ENCODE data around the gene PLXDC2.
"Not testable (repeated sequence)": the region's sequence is repeated elsewhere in the genome, so short reads cannot be mapped to it uniquely, and the experiment has no call there.

PLXDC2 gene

GRCh38 chr10:19816411-19817230, at the start of gene PLXDC2:
TSS of gene PLXDC2 (plus strand) at chr10:19816432.
- no peaks in the 10 kb centered on the region for H3K27me3 ChIP-seq (ENCODE audit: control insufficient read depth, low read length)
- no peaks in the 10 kb centered on the region for H3K36me3 ChIP-seq (ENCODE audit: control insufficient read depth, low read length)
- H3K4me1 ChIP-seq (ENCODE audit: control insufficient read depth, low read length) = no peaks in the 10 kb centered on the region
- no peak within 1 kb of the TSS for H3K4me2 ChIP-seq (ENCODE audit: low read length)
- H3K79me2 ChIP-seq (ENCODE audit: control insufficient read depth, low read length) = no peaks in the 10 kb centered on the region
- H3K4me3 ChIP-seq (ENCODE audit: low read length) = no peak within 1 kb of the TSS
- TF ChIP-seq EZH2phosphoT487 (IDR thresholded peaks at IDR 0.05; ENCODE audit: borderline replicate concordance, low read length) = no peak
- TF ChIP-seq CTCF (IDR thresholded peaks at IDR 0.05; ENCODE audit: low read depth, low read length, poor library complexity, severe bottlenecking) = no peak
- no peaks in the 10 kb centered on the region for H4K20me1 ChIP-seq (ENCODE audit: control insufficient read depth, insufficient read depth, low read depth, low read length)
- no peak within 1 kb of the TSS for H3K27ac ChIP-seq (ENCODE audit: low read depth, low read length)
- H3K9me3 ChIP-seq (ENCODE audit: control insufficient read depth, insufficient read depth, low read length) = no peaks in the 10 kb centered on the region; the same call in 1 of the 2 replicates
- no peaks in the 10 kb centered on the region for H3F3A ChIP-seq (ENCODE audit: control insufficient read depth, insufficient read depth)
- no peaks in the 10 kb centered on the region for H3K9me2 ChIP-seq (replicated peaks; ENCODE audit: control insufficient read depth, low read length)

DNA sequence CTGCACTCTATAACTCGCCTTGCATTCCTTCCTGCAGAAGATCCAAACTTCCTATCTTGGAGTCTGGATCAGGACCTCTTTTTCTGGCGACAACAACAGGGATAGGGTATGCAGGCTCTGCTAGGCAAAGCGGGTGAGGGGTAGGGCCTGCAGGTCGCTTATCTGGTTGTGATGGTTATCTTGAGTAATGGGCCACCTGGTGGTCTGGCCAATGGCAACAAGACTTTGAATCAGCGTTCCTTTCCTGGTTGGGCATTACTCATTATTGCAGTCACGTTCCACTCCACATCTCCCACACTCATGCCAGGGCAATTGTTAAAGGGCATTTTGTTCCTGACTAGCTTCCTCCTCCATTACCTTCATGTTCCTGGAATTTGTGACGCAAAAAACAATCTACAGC, 48.4 kb upstream of the PLXDC2 start:
- Histone ChIP-seq H3K9me3 (ENCODE audit: control insufficient read depth, insufficient read depth, low read length) (peaks cover 3% of the 10 kb centered on the region; the same call in 1 of the 2 replicates), H3K79me2 (ENCODE audit: control insufficient read depth, low read length) (no peaks in the 10 kb centered on the region), H3K9me2 (replicated peaks; ENCODE audit: control insufficient read depth, low read length) (no peaks in the 10 kb centered on the region), H3F3A (ENCODE audit: control insufficient read depth, insufficient read depth) (no peaks in the 10 kb centered on the region), H3K4me3 (ENCODE audit: low read length) (no peak overlapping the region), H4K20me1 (ENCODE audit: control insufficient read depth, insufficient read depth, low read depth, low read length) (no peaks in the 10 kb centered on the region), H3K4me1 (ENCODE audit: control insufficient read depth, low read length) (no peaks in the 10 kb centered on the region), H3K27ac (ENCODE audit: low read depth, low read length) (no peak overlapping the region), H3K4me2 (ENCODE audit: low read length) (no peak overlapping the region), H3K27me3 (ENCODE audit: control insufficient read depth, low read length) (no peaks in the 10 kb centered on the region), H3K36me3 (ENCODE audit: control insufficient read depth, low read length) (no peaks in the 10 kb centered on the region)
- TF ChIP-seq EZH2phosphoT487 (IDR thresholded peaks at IDR 0.05; ENCODE audit: borderline replicate concordance, low read length) (no peak), CTCF (IDR thresholded peaks at IDR 0.05; ENCODE audit: low read depth, low read length, poor library complexity, severe bottlenecking) (no peak)

GRCh38 chr10:19769826-19770225, 46.4 kb upstream of the PLXDC2 start:
- not testable (repeated sequence) for H4K20me1 ChIP-seq (ENCODE audit: control insufficient read depth, insufficient read depth, low read depth, low read length); H3K4me1 ChIP-seq (ENCODE audit: control insufficient read depth, low read length); H3K4me2 ChIP-seq (ENCODE audit: low read length); H3K27me3 ChIP-seq (ENCODE audit: control insufficient read depth, low read length); H3K4me3 ChIP-seq (ENCODE audit: low read length); H3F3A ChIP-seq (ENCODE audit: control insufficient read depth, insufficient read depth); H3K36me3 ChIP-seq (ENCODE audit: control insufficient read depth, low read length); H3K9me3 ChIP-seq (ENCODE audit: control insufficient read depth, insufficient read depth, low read length); H3K79me2 ChIP-seq (ENCODE audit: control insufficient read depth, low read length); H3K27ac ChIP-seq (ENCODE audit: low read depth, low read length); H3K9me2 ChIP-seq (replicated peaks; ENCODE audit: control insufficient read depth, low read length)

GRCh38 chr10:19772972-19773371, 43.3 kb upstream of the PLXDC2 start:
- no peaks in the 10 kb centered on the region for H3K27me3 ChIP-seq (ENCODE audit: control insufficient read depth, low read length)
- H3K4me3 ChIP-seq (ENCODE audit: low read length) = no peak overlapping the region
- no peaks in the 10 kb centered on the region for H3K4me1 ChIP-seq (ENCODE audit: control insufficient read depth, low read length)
- H3F3A ChIP-seq (ENCODE audit: control insufficient read depth, insufficient read depth) = no peaks in the 10 kb centered on the region
- H3K9me3 ChIP-seq (ENCODE audit: control insufficient read depth, insufficient read depth, low read length) = no peaks in the 10 kb centered on the region
- no peaks in the 10 kb centered on the region for H3K36me3 ChIP-seq (ENCODE audit: control insufficient read depth, low read length)
- H3K4me2 ChIP-seq (ENCODE audit: low read length) = no peak overlapping the region
- H4K20me1 ChIP-seq (ENCODE audit: control insufficient read depth, insufficient read depth, low read depth, low read length) = no peaks in the 10 kb centered on the region
- H3K27ac ChIP-seq (ENCODE audit: low read depth, low read length) = no peak overlapping the region
- TF ChIP-seq CTCF (IDR thresholded peaks at IDR 0.05; ENCODE audit: low read depth, low read length, poor library complexity, severe bottlenecking) (no peak), EZH2phosphoT487 (IDR thresholded peaks at IDR 0.05; ENCODE audit: borderline replicate concordance, low read length) (no peak)
- H3K79me2 ChIP-seq (ENCODE audit: control insufficient read depth, low read length) = no peaks in the 10 kb centered on the region
- H3K9me2 ChIP-seq (replicated peaks; ENCODE audit: control insufficient read depth, low read length) = no peaks in the 10 kb centered on the region
